HepG2 (cell line): Measurements from ENCODE around the gene SHISA5. TPM values are rescaled to one million over a fixed set of nuclear protein-coding genes. Genes with fewer than 3 reads are reported as not detected.

ENCODE experiments used
- CEBPB ChIP-seq: IDR thresholded peaks from 2 replicates; pipeline ENCODE4 v1.6.1; 2011; ENCODE audit warnings: low read depth, low read length, improper control_type of control experiment, borderline replicate concordance
- ELF4 ChIP-seq: sonication (generic); formaldehyde crosslinking; IDR thresholded peaks from 2 replicates; pipeline ENCODE4 v1.5.0; 2020; ENCODE audit warnings: missing genetic modification reagents, mild to moderate bottlenecking, moderate library complexity, borderline replicate concordance
- HNRNPLL ChIP-seq: fragments of 200-400 bp; formaldehyde crosslinking; IDR thresholded peaks from 2 replicates; pipeline ENCODE4 v1.6.1; 2017; ENCODE audit warnings: mild to moderate bottlenecking, low read depth, low read length; ENCODE audit not compliant: poor library complexity, severe bottlenecking
- NR2F1 ChIP-seq, 2 experiments: fragments of 450-650 bp in 1 of 2; formaldehyde crosslinking in 1 of 2; IDR thresholded peaks; 2 replicates each; pipeline versions ENCODE4 v1.5.0 to v1.6.1; 2016 to 2020; ENCODE audit warnings: mild to moderate bottlenecking in 1 of 2, missing compliant biosample characterization in 1 of 2, missing genetic modification reagents in 1 of 2, moderate library complexity in 1 of 2
- NRL ChIP-seq: sonication (generic); formaldehyde crosslinking; IDR thresholded peaks from 2 replicates; pipeline ENCODE4 v1.5.0; 2020; ENCODE audit warnings: missing genetic modification reagents, mild to moderate bottlenecking, moderate library complexity, borderline replicate concordance
- PRMT3 ChIP-seq: sonication (generic); formaldehyde crosslinking; IDR thresholded peaks from 2 replicates; pipeline ENCODE4 v1.8.1; 2022; ENCODE audit warnings: low read depth, mild to moderate bottlenecking, moderate library complexity, missing genetic modification reagents, borderline replicate concordance
- RXRA ChIP-seq: sonication (generic); formaldehyde crosslinking; IDR thresholded peaks from 2 replicates; pipeline ENCODE4 v1.5.1; 2020; ENCODE audit warnings: missing genetic modification reagents
- STAG1 ChIP-seq: sonication (generic); formaldehyde crosslinking; IDR thresholded peaks from 2 replicates; pipeline ENCODE4 v1.4.0; 2020; ENCODE audit warnings: missing genetic modification reagents
- ZFP90 ChIP-seq: sonication (generic); formaldehyde crosslinking; IDR thresholded peaks from 2 replicates; pipeline ENCODE4 v1.8.0; 2022; ENCODE audit warnings: missing genetic modification reagents, mild to moderate bottlenecking, inconsistent platforms, borderline replicate concordance
- polyA plus RNA-seq, 8 experiments: library from polyadenylated mRNA; depleted of rRNA in 3 of 8; stranded (reverse) in 7 of 8; unstranded in 1 of 8; fragments of >200 nt; fragmentation: Illumina TruSeq in 4 of 8; extraction: Trizol in 4 of 8; gene quantifications; 2 replicates each; pipeline versions ENCODE4 v1.2.1 to v1.2.3, GENCODE V29; 2011 to 2016; ENCODE audit warnings: low read depth in 4 of 8, missing spikeins in 1 of 8, mixed read lengths in 1 of 8; ENCODE audit not compliant: insufficient read depth in 1 of 8
- total RNA-seq, 5 experiments: library from RNA; depleted of rRNA; stranded (reverse); fragments of >200 nt; fragmentation: Illumina TruSeq; extraction: Trizol; gene quantifications; 2 replicates each; pipeline ENCODE4 v1.2.3, GENCODE V29; 2016; ENCODE audit warnings: low read depth in 1 of 5
- TF ChIP-seq, protein P1 (sequence below): sonication (generic); formaldehyde crosslinking; IDR thresholded peaks from 2 replicates; pipeline ENCODE4 v1.4.0; 2020; ENCODE audit warnings: missing genetic modification reagents, mild to moderate bottlenecking, borderline replicate concordance
- TF ChIP-seq, protein P2 (sequence below): sonication (generic); IDR thresholded peaks from 2 replicates; pipeline ENCODE4 v1.6.1; 2016; ENCODE audit warnings: low read depth, borderline replicate concordance
- TF ChIP-seq, protein P3 (sequence below): sonication (generic); formaldehyde crosslinking; IDR thresholded peaks from 2 replicates; pipeline ENCODE4 v1.8.0; 2022; ENCODE audit warnings: missing genetic modification reagents, mild to moderate bottlenecking, borderline replicate concordance
- TF ChIP-seq, protein P4 (sequence below): sonication (generic); formaldehyde crosslinking; IDR thresholded peaks from 2 replicates; pipeline ENCODE4 v1.8.0; 2022; ENCODE audit warnings: missing genetic modification reagents, mild to moderate bottlenecking, inconsistent platforms, borderline replicate concordance
- TF ChIP-seq, protein P5 (sequence below): IDR thresholded peaks from 2 replicates; pipeline ENCODE4 v1.6.1; 2016; ENCODE audit warnings: missing compliant biosample characterization, missing genetic modification reagents, borderline replicate concordance
- TF ChIP-seq, protein P6 (sequence below): sonication (generic); formaldehyde crosslinking; conservative IDR thresholded peaks from 2 replicates; pipeline ENCODE4 v1.4.0; 2020; ENCODE audit warnings: missing genetic modification reagents
- TF ChIP-seq, protein P7 (sequence below): sonication (generic); formaldehyde crosslinking; IDR thresholded peaks from 2 replicates; pipeline ENCODE4 v1.4.0; 2020; ENCODE audit warnings: missing genetic modification reagents

The SHISA5 gene
- total and polyA plus RNA-seq, 2 of the 13 experiments (the other 11 are each of a cell fraction or from before 2014, with no cell fraction given), result 75.8 to 91.4 TPM

DNA sequence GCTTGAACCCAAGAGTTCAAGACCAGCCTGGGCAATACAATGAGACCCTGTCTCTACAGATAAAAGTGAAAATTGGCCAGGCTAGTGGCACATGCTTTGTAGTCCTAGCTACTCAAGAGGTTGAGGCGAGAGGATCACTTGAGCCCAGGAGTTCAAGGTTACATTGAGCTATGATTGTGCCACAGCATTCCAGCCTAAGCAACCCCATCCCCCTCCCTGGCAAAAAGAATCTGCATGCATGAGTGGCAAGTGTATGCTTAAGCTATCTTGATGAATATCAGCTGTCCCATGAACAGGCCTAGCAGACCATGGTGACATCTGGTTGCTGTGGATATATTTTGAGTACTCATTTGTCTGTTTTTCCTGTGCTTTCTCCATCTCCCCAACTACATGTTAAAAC lies 52.7 kb downstream of the SHISA5 start (continued):
- TF ChIP-seq, protein P1, sequence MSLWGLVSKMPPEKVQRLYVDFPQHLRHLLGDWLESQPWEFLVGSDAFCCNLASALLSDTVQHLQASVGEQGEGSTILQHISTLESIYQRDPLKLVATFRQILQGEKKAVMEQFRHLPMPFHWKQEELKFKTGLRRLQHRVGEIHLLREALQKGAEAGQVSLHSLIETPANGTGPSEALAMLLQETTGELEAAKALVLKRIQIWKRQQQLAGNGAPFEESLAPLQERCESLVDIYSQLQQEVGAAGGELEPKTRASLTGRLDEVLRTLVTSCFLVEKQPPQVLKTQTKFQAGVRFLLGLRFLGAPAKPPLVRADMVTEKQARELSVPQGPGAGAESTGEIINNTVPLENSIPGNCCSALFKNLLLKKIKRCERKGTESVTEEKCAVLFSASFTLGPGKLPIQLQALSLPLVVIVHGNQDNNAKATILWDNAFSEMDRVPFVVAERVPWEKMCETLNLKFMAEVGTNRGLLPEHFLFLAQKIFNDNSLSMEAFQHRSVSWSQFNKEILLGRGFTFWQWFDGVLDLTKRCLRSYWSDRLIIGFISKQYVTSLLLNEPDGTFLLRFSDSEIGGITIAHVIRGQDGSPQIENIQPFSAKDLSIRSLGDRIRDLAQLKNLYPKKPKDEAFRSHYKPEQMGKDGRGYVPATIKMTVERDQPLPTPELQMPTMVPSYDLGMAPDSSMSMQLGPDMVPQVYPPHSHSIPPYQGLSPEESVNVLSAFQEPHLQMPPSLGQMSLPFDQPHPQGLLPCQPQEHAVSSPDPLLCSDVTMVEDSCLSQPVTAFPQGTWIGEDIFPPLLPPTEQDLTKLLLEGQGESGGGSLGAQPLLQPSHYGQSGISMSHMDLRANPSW, result no peak
- TF ChIP-seq ZFP90 (peak; percentile 90; the same call in 1 of the 2 replicates), NRL (CRISPR knock-in tag) (no peak), RXRA (CRISPR knock-in tag) (0 out of 2 replicates have a peak, but pooled peaks have one; percentile 32), PRMT3 (no peak), STAG1 (CRISPR knock-in tag) (no peak), NR2F1 (CRISPR knock-in tag; IDR thresholded peaks at IDR 0.05) (peak in 1 of 2 experiments; percentile 53; a peak in 1 of 4 replicates), CEBPB (peak; percentile 23; the same call in 1 of the 2 replicates), HNRNPLL (no peak), ELF4 (CRISPR knock-in tag) (no peak)
- TF ChIP-seq, protein P2, sequence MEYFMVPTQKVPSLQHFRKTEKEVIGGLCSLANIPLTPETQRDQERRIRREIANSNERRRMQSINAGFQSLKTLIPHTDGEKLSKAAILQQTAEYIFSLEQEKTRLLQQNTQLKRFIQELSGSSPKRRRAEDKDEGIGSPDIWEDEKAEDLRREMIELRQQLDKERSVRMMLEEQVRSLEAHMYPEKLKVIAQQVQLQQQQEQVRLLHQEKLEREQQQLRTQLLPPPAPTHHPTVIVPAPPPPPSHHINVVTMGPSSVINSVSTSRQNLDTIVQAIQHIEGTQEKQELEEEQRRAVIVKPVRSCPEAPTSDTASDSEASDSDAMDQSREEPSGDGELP, result peak; percentile 68
- TF ChIP-seq, protein P3, sequence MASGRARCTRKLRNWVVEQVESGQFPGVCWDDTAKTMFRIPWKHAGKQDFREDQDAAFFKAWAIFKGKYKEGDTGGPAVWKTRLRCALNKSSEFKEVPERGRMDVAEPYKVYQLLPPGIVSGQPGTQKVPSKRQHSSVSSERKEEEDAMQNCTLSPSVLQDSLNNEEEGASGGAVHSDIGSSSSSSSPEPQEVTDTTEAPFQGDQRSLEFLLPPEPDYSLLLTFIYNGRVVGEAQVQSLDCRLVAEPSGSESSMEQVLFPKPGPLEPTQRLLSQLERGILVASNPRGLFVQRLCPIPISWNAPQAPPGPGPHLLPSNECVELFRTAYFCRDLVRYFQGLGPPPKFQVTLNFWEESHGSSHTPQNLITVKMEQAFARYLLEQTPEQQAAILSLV, result no peak
- TF ChIP-seq, protein P4, sequence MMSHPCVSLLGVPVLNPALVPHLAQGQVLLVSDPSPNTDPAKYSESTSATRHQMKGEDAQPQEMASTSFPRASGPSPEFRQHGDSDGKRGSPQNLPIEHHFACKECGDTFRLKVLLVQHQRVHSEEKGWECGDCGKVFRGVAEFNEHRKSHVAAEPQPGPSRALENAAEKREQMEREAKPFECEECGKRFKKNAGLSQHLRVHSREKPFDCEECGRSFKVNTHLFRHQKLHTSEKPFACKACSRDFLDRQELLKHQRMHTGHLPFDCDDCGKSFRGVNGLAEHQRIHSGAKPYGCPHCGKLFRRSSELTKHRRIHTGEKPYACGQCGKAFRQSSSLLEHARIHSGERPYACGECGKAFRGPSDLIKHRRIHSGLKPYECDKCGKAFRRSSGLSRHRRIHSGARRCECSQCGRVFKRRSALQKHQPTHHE (CRISPR knock-in tag), result no peak
- TF ChIP-seq, protein P5, sequence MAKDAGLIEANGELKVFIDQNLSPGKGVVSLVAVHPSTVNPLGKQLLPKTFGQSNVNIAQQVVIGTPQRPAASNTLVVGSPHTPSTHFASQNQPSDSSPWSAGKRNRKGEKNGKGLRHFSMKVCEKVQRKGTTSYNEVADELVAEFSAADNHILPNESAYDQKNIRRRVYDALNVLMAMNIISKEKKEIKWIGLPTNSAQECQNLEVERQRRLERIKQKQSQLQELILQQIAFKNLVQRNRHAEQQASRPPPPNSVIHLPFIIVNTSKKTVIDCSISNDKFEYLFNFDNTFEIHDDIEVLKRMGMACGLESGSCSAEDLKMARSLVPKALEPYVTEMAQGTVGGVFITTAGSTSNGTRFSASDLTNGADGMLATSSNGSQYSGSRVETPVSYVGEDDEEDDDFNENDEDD, result no peak
- TF ChIP-seq, protein P6, sequence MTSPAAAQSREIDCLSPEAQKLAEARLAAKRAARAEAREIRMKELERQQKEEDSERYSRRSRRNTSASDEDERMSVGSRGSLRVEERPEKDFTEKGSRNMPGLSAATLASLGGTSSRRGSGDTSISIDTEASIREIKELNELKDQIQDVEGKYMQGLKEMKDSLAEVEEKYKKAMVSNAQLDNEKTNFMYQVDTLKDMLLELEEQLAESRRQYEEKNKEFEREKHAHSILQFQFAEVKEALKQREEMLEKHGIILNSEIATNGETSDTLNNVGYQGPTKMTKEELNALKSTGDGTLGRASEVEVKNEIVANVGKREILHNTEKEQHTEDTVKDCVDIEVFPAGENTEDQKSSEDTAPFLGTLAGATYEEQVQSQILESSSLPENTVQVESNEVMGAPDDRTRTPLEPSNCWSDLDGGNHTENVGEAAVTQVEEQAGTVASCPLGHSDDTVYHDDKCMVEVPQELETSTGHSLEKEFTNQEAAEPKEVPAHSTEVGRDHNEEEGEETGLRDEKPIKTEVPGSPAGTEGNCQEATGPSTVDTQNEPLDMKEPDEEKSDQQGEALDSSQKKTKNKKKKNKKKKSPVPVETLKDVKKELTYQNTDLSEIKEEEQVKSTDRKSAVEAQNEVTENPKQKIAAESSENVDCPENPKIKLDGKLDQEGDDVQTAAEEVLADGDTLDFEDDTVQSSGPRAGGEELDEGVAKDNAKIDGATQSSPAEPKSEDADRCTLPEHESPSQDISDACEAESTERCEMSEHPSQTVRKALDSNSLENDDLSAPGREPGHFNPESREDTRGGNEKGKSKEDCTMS (CRISPR knock-in tag), result no peak
- TF ChIP-seq, protein P7, sequence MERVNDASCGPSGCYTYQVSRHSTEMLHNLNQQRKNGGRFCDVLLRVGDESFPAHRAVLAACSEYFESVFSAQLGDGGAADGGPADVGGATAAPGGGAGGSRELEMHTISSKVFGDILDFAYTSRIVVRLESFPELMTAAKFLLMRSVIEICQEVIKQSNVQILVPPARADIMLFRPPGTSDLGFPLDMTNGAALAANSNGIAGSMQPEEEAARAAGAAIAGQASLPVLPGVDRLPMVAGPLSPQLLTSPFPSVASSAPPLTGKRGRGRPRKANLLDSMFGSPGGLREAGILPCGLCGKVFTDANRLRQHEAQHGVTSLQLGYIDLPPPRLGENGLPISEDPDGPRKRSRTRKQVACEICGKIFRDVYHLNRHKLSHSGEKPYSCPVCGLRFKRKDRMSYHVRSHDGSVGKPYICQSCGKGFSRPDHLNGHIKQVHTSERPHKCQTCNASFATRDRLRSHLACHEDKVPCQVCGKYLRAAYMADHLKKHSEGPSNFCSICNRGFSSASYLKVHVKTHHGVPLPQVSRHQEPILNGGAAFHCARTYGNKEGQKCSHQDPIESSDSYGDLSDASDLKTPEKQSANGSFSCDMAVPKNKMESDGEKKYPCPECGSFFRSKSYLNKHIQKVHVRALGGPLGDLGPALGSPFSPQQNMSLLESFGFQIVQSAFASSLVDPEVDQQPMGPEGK, result 0 out of 2 replicates have a peak, but pooled peaks have one; percentile 33
